ENCODE results near the gene VMAC.

The VMAC gene

DNA sequence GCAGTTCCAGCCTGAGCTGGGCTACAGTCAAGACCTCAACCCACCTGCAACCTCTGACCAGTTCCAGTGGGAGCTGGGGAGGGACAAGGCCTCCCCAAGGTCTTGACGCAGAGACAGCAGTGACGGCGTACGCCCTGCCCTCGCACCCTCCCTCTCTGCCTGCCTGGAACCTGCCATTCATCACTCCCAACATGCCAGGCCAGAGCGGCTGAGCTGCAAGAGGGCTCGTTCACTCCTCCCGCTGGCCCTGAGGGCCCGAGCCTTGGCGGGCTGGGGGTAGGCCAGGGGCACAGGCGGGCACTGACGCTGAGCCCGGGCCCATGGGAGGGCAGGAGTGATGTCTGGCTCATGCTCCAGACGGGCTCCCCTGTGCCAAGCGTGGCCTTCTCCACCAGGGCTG lies 9.3 kb upstream of the VMAC start:
- peaks cover 8% of the 10 kb centered on the region for H3K79me2 ChIP-seq (ENCODE audit: insufficient read depth, low read length)
- H3K27me3 ChIP-seq (ENCODE audit: low read length): no peaks in the 10 kb centered on the region
- no peak overlapping the region for H3K4me3 ChIP-seq (ENCODE audit: insufficient read depth, low read length, poor library complexity, severe bottlenecking)
- TF ChIP-seq, protein P1, sequence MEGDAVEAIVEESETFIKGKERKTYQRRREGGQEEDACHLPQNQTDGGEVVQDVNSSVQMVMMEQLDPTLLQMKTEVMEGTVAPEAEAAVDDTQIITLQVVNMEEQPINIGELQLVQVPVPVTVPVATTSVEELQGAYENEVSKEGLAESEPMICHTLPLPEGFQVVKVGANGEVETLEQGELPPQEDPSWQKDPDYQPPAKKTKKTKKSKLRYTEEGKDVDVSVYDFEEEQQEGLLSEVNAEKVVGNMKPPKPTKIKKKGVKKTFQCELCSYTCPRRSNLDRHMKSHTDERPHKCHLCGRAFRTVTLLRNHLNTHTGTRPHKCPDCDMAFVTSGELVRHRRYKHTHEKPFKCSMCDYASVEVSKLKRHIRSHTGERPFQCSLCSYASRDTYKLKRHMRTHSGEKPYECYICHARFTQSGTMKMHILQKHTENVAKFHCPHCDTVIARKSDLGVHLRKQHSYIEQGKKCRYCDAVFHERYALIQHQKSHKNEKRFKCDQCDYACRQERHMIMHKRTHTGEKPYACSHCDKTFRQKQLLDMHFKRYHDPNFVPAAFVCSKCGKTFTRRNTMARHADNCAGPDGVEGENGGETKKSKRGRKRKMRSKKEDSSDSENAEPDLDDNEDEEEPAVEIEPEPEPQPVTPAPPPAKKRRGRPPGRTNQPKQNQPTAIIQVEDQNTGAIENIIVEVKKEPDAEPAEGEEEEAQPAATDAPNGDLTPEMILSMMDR (IDR thresholded peaks at IDR 0.05; ENCODE audit: insufficient read depth, low read length, poor library complexity, severe bottlenecking): no peak
- no peak for TF ChIP-seq EZH2phosphoT487 (conservative IDR thresholded peaks at IDR 0.05; ENCODE audit: low read length)
- H3K4me2 ChIP-seq (ENCODE audit: low read depth, low read length, poor library complexity, severe bottlenecking): no peak overlapping the region
- H3F3A ChIP-seq (ENCODE audit: insufficient read depth): no peaks in the 10 kb centered on the region
- H2AFZ ChIP-seq (ENCODE audit: low read depth, low read length, severe bottlenecking): no peak overlapping the region
- H3K9ac ChIP-seq (ENCODE audit: low read length): no peak overlapping the region
- no peak overlapping the region for H3K27ac ChIP-seq (ENCODE audit: low read depth, low read length)
- no peaks in the 10 kb centered on the region for H3K9me2 ChIP-seq (replicated peaks; ENCODE audit: insufficient read depth, low read length)
- H3K36me3 ChIP-seq (ENCODE audit: low read length): no peaks in the 10 kb centered on the region
- H3K9me3 ChIP-seq (ENCODE audit: insufficient read depth, low read length): no peaks in the 10 kb centered on the region
- no peaks in the 10 kb centered on the region for H4K20me1 ChIP-seq (ENCODE audit: low read depth, low read length)

DNA sequence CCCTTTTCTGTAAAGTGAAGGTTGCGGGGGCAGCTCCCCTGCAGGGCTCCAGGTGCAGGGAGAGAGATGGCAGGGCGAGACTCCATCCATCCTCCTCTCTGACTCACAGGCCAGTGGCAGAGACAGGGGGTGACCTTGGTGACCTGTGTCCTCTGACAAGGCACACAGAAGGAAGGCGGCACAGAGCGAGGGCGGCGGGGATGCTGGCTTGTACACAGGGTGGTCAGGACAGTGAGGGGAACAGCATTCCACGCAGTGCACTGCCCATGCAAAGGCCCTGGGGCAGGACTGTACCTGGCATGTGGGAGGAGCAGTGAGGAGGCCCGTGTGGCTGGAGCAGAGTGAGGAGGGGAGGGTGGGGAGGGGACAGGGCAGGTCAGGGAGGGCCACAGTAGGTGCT lies 8.8 kb upstream of the VMAC start:
- no peaks in the 10 kb centered on the region for H3K9me2 ChIP-seq (replicated peaks; ENCODE audit: insufficient read depth, low read length)
- no peak overlapping the region for H3K4me3 ChIP-seq (ENCODE audit: insufficient read depth, low read length, poor library complexity, severe bottlenecking)
- no peaks in the 10 kb centered on the region for H3K9me3 ChIP-seq (ENCODE audit: insufficient read depth, low read length)
- H3K4me2 ChIP-seq (ENCODE audit: low read depth, low read length, poor library complexity, severe bottlenecking): no peak overlapping the region
- TF ChIP-seq, protein P1 (IDR thresholded peaks at IDR 0.05; ENCODE audit: insufficient read depth, low read length, poor library complexity, severe bottlenecking): no peak
- TF ChIP-seq EZH2phosphoT487 (conservative IDR thresholded peaks at IDR 0.05; ENCODE audit: low read length): no peak
- H4K20me1 ChIP-seq (ENCODE audit: low read depth, low read length): no peaks in the 10 kb centered on the region
- H3F3A ChIP-seq (ENCODE audit: insufficient read depth): no peaks in the 10 kb centered on the region
- no peaks in the 10 kb centered on the region for H3K36me3 ChIP-seq (ENCODE audit: low read length)
- H3K27me3 ChIP-seq (ENCODE audit: low read length): no peaks in the 10 kb centered on the region
- H3K79me2 ChIP-seq (ENCODE audit: insufficient read depth, low read length): peaks cover 12% of the 10 kb centered on the region
- no peak overlapping the region for H3K9ac ChIP-seq (ENCODE audit: low read length)
- no peak overlapping the region for H3K27ac ChIP-seq (ENCODE audit: low read depth, low read length)
- no peak overlapping the region for H2AFZ ChIP-seq (ENCODE audit: low read depth, low read length, severe bottlenecking)

DNA sequence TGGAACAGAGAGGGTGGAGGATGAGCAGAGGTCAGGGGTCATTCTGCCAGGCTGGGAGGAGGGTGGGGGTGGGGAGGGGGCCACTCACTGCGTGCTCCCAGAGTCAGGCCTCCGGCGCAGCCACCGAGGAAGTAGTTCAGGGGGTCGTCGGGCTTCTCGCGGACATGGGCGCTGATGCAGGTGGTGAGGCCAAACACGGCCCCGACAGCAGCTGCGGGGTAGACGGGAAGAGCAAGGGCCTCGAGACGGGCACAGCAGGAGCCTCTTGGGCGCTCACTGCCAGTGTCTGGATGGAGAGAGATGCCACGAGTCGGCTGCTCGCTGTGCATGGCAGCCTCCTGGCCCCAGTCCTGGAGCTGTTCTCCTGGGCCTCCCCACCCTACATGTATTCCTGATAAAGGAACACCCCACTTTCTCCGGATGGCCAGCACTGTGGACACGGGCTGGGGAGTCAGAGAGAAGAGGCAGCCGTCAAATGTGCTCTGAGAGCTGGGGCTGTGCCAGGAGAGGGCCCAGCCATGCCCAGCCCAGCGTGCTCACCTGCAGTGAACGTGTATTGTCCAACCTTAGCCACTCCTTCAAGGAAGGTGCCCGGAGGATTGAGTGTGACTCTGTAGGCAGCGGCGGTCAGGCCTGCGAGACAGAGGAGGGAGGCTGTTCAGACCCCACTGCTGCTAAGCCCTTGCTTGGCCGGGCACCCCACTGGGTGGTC lies 8.2 kb upstream of the VMAC start:
- H3K4me2 ChIP-seq (ENCODE audit: low read depth, low read length, poor library complexity, severe bottlenecking): no peak overlapping the region
- H3K4me3 ChIP-seq (ENCODE audit: insufficient read depth, low read length, poor library complexity, severe bottlenecking): no peak overlapping the region
- H3K27ac ChIP-seq (ENCODE audit: low read depth, low read length): no peak overlapping the region
- TF ChIP-seq EZH2phosphoT487 (conservative IDR thresholded peaks at IDR 0.05; ENCODE audit: low read length): no peak
- TF ChIP-seq, protein P1 (IDR thresholded peaks at IDR 0.05; ENCODE audit: insufficient read depth, low read length, poor library complexity, severe bottlenecking): no peak
- H2AFZ ChIP-seq (ENCODE audit: low read depth, low read length, severe bottlenecking): no peak overlapping the region
- no peaks in the 10 kb centered on the region for H3K36me3 ChIP-seq (ENCODE audit: low read length)
- no peak overlapping the region for H3K9ac ChIP-seq (ENCODE audit: low read length)
- H3F3A ChIP-seq (ENCODE audit: insufficient read depth): no peaks in the 10 kb centered on the region
- no peaks in the 10 kb centered on the region for H4K20me1 ChIP-seq (ENCODE audit: low read depth, low read length)
- peaks cover 18% of the 10 kb centered on the region for H3K79me2 ChIP-seq (ENCODE audit: insufficient read depth, low read length)
- H3K27me3 ChIP-seq (ENCODE audit: low read length): no peaks in the 10 kb centered on the region
- H3K9me2 ChIP-seq (replicated peaks; ENCODE audit: insufficient read depth, low read length): no peaks in the 10 kb centered on the region
- H3K9me3 ChIP-seq (ENCODE audit: insufficient read depth, low read length): no peaks in the 10 kb centered on the region
